ENCODE data around the gene MAEA.

The MAEA gene

DNA sequence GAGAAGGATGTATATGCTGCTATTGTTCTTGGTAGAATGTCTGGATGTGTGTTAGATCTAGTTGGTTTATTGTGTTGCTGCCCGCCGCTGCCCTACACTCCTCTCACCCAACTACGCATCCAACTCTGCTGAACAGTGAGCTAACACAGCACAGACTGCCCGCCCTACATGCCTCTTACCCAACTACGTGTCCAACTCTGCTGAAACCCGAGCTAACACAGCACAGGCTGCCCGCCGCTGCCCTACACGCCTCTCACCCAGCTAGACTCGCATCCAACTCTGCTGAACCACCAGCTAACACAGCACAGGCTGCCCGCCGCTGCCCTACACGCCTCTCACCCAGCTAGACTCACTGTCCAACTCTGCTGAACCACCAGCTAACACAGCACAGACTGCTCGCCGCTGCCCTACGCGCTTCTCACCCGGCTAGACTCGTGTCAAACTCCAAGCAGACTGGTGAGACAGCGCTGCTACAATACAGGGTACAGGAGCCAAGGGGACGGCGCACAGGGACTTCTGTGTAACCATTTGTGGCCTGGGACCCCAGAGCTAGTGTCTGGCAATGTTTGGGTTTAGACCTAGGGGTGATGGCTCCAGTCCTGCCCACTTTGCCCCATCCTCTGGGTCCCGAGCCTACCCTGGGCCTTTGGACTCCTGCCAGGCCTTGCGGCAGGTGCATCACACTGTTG is 29.1 kb upstream of the MAEA start:
- Mint-ChIP-seq H3K27ac (peak overlapping the region; percentile 64), H3K36me3 (no peaks in the 10 kb centered on the region), H3K4me3 (no peak overlapping the region), H3K4me1 (peaks cover 34% of the 10 kb centered on the region), H3K9me3 (no peaks in the 10 kb centered on the region)
- ATAC-seq, result no peak
- no peak for DNase-seq (ENCODE audit: low spot score in 2 of 2)

DNA sequence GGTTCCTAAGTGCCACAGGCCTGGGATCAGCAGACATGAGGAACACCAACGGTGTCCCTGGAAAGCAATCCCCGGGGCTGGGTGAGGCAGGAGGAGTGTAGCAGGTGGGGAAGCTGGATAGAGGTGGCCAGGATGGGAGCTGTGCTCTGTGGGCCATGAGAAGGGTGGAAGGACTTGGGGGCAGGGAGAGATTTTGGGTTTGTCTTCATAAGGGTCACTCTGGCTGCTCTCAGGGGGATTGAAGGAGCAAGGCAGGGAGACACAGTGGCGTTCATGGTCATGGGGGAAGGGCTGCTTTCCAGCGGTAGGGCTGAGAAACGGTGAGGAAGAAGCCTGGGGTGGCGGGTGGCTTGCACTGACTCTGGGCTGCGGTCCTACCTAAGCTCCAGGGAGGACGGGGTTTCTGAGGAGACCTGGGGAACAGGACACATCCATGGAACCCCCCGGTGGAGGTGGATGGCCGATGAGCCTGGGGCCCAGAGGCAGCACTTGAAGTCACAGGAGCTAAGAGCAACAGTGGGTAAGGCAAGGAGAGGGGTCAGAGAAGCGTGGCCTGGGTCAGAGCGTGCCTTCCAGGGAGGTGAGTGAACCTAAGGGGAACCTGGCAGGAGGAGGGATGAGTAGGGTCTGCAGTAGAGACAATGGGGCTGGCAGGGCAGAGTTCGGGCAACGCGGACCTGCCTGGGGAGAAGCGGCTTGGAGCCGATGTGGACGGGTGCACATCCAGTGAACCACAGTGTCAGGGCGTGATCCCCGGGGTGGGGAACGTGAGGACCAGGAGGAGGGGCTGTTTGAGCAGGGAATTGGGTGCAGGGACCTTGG is 28.4 kb upstream of the MAEA start:
- H3K9me3 Mint-ChIP-seq, result no peaks in the 10 kb centered on the region
- H3K36me3 Mint-ChIP-seq, result no peaks in the 10 kb centered on the region
- H3K4me3 Mint-ChIP-seq, result no peak overlapping the region
- DNase-seq (ENCODE audit: low spot score in 2 of 2), result no peak
- peaks cover 28% of the 10 kb centered on the region for H3K4me1 Mint-ChIP-seq
- ATAC-seq, result no peak
- peak overlapping the region; percentile 64 for H3K27ac Mint-ChIP-seq

DNA sequence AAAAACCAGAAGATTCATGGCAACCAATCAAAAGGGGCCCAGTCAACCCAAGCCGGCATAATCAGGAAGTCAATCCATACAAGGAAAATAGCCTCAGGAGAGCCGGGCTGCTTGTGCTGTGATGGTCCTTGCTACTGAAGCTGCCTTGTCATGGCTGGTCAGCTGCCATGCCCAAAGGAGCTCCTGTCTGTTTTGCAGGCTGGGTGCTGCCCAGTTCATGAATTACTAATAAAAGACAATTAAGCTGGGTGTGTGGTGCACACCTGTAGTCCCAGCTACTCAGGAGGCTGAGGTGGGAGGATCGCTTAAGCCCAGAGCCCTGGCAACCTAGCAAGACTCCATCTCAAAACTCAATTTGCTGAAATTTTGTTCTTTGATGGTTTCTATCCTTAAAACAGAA is 24.7 kb upstream of the MAEA start:
- Mint-ChIP-seq H3K27ac (no peak overlapping the region), H3K4me3 (no peak overlapping the region), H3K4me1 (peaks cover 34% of the 10 kb centered on the region), H3K9me3 (no peaks in the 10 kb centered on the region), H3K36me3 (no peaks in the 10 kb centered on the region)
- ATAC-seq (no peak), DNase-seq (ENCODE audit: low spot score in 2 of 2) (no peak)

DNA sequence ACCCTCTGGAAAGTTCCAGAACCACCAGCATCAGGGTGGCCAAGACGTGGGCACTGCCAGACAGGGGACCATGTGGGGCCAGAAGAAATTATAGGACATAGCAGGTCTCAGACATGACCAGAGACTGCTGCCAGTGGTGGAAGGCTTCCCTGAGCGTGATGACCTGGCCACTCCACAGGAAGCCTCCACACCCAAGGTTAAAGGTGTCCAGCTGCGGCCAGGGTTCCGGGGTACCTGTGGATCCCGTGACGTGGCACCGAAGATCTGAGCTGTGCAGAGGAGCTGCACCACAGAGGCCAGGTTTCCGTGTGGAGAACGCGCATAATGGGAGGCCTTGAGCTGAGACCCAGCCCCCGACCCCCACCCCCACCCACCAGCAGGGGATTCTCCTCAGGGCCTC is 24.3 kb upstream of the MAEA start:
- ATAC-seq (no peak), DNase-seq (ENCODE audit: low spot score in 2 of 2) (no peak)
- no peak overlapping the region for H3K27ac Mint-ChIP-seq
- H3K36me3 Mint-ChIP-seq, result no peaks in the 10 kb centered on the region
- no peaks in the 10 kb centered on the region for H3K9me3 Mint-ChIP-seq
- peaks cover 30% of the 10 kb centered on the region for H3K4me1 Mint-ChIP-seq
- H3K4me3 Mint-ChIP-seq, result no peak overlapping the region

DNA sequence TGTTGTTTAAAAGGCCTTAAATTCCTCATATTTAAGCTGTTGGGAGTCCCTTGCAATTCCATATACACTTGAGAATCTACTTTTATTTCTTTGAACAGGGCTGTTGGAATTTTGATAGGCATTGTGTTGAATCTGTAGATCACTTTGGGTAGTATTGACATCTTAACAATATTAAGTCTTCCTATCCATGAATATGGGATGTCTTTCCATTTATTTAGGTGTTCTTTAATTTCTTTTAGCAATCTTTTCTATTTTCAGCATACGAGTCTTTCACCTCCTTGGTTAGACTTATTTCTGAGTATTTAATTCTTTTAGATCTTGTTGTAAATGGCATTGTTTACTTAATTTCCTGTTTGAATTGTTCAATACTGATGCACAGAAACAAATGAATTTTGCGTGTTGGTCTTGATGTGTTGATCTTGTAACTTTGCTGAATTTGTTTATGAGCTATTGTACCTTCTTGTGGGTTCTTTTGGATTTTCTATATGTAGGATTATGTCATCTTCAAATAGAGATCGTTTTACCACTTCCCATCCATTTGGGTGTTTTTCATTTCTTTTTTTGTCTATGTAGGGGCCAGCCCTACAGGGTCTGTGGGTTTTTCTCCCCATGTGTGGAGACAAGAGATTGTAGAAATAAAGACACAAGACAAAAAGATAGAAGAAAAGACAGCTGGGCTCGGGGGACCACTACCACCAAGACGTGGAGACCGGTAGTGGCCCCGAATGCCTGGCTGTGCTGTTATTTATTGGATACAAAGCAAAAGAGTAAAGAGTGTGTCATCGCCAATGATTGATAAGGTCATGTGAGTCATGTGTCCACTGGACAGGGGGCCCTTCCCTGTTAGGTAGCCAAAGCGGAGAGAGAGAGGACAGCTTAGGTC is 22.6 kb upstream of the MAEA start:
- DNase-seq (ENCODE audit: low spot score in 2 of 2) (no peak), ATAC-seq (peak; percentile 72)
- H3K27ac Mint-ChIP-seq, result peak overlapping the region; percentile 92
- H3K4me3 Mint-ChIP-seq, result peak overlapping the region; percentile 71
- no peaks in the 10 kb centered on the region for H3K36me3 Mint-ChIP-seq
- peaks cover 15% of the 10 kb centered on the region for H3K4me1 Mint-ChIP-seq
- no peaks in the 10 kb centered on the region for H3K9me3 Mint-ChIP-seq

DNA sequence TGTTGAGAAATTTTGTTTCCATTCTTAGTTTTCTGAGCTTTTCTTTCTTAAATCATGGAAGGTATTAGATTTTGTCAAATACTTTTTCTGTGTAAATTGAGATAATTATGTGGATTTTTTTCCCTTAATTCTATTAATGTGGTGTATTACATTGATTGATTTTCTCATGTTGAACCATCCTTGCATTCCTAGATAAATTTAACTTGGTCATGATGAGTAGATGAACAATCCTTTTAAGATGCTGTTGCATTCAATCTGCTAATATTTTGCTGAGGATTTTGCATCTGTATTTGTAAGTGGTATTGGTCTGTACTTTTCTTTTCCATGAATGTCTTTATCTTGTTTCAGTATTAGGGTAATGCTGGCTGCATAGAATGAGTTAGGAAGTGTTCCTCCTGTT is 20.5 kb upstream of the MAEA start:
- DNase-seq (ENCODE audit: low spot score in 2 of 2) (no peak), ATAC-seq (no peak)
- Mint-ChIP-seq H3K27ac (no peak overlapping the region), H3K4me3 (no peak overlapping the region), H3K36me3 (no peaks in the 10 kb centered on the region), H3K9me3 (no peaks in the 10 kb centered on the region), H3K4me1 (peaks cover 15% of the 10 kb centered on the region)

DNA sequence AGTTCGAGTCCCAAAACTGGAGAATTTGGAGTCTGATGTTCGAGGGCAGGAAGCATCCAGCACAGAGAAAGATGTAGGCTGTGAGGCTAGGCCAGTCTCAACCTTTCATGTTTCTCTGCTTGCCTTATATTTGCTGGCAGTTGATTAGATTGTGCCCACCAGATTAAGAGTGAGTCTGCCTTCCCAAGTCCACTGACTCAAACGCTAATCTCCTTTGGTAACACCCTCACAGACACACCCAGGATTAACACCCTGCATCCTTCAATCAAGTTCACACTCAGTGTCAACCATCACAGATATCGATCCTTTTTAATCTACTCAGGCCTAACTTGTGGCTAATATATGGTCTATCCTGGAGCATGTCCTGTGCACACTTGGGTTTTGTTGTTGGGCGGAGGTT is 18.0 kb upstream of the MAEA start:
- no peak overlapping the region for H3K27ac Mint-ChIP-seq
- ATAC-seq (no peak), DNase-seq (ENCODE audit: low spot score in 2 of 2) (no peak)
- peaks cover 15% of the 10 kb centered on the region for H3K4me1 Mint-ChIP-seq
- H3K36me3 Mint-ChIP-seq, result no peaks in the 10 kb centered on the region
- no peaks in the 10 kb centered on the region for H3K9me3 Mint-ChIP-seq
- H3K4me3 Mint-ChIP-seq, result no peak overlapping the region

DNA sequence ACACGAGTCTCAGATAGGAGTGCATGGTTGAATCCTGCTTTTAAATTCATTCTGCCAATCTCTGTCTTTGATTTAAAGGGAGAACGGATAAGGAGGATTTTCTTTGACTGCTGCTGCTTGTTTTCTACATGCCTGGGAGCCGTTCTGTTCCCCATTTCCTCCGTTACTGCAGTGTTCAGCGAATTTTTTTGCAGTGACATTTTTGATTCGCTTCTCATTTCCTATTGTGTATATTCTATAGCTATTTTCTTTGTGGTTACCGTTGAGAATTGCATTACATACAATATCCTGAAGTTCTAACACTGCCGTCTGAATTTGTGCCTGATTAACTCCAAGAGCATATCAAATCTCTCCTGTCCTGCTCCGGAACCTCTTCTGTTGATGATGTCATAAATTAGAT is 14.8 kb upstream of the MAEA start:
- DNase-seq (ENCODE audit: low spot score in 2 of 2), result no peak
- no peak overlapping the region for H3K27ac Mint-ChIP-seq
- no peak for ATAC-seq
- no peaks in the 10 kb centered on the region for H3K9me3 Mint-ChIP-seq
- H3K36me3 Mint-ChIP-seq, result no peaks in the 10 kb centered on the region
- no peak overlapping the region for H3K4me3 Mint-ChIP-seq
- peaks cover 14% of the 10 kb centered on the region for H3K4me1 Mint-ChIP-seq

DNA sequence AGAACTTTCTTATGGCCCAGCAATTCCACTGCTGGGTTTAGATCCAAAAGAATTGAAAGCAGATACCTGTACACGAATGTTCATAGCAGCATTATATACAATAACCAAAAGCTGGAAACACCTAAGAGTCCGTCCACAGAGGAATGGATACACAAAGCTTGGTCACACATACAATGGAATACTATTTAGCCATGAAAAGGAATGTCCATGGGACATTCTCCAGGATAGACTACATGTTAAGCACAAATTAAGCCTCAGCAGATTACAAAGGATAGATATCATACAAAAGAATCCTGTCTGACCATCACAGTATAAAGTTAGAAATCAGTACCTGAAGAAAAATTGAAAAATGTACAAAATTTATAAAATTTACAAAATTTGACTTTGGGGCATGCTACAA is 12.7 kb upstream of the MAEA start:
- ATAC-seq (no peak), DNase-seq (ENCODE audit: low spot score in 2 of 2) (no peak)
- no peaks in the 10 kb centered on the region for H3K9me3 Mint-ChIP-seq
- H3K4me3 Mint-ChIP-seq, result no peak overlapping the region
- H3K4me1 Mint-ChIP-seq, result peaks cover 14% of the 10 kb centered on the region
- no peak overlapping the region for H3K27ac Mint-ChIP-seq
- H3K36me3 Mint-ChIP-seq, result no peaks in the 10 kb centered on the region

DNA sequence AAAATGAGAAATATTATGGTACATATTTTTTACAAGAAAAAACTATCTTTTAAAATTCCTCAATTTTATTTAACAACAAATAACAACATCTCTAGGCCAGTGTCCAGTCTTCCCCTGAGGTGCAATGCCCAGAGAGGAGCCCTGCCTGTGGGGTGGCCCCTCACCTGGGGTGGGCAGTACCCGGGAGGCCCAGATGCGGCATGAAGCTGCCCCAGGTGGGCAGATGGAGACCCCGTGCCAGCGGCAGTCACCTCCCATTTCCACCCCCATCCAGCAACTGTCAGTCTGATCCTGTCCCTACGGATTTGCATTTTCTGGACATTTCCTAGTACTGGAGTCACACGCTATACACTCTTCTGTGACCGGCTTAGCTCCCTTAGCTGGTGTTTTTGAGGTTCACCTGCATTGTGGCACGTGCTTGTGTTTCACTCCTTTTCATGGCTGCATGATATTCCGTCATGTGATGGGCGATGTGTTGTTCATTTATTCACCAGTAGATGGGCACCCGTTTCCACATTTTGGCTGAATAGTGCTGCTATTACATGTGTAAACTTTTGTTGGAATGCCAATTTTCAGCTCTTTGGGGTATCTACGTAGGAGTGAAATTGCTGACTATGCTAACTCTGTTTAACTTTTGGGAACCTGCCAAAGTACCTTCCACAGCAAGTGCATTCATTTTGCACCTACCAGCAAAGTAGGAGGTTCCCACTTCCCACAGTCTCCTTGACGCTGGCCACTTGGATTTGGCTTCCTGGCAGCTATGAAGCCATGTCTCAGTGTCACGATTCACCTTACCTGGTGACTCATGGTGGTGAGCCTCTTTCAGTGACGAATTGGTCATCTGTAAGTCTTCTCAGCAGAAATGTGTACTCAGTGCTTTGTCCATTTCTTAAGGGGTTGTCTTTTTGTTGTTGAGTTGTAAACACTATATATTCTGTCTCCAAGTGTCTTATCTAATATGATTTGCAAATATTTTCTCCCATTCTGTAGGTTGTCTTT is 11.7 kb upstream of the MAEA start:
- H3K4me1 Mint-ChIP-seq, result peaks cover 14% of the 10 kb centered on the region
- DNase-seq (ENCODE audit: low spot score in 2 of 2), result no peak

DNA sequence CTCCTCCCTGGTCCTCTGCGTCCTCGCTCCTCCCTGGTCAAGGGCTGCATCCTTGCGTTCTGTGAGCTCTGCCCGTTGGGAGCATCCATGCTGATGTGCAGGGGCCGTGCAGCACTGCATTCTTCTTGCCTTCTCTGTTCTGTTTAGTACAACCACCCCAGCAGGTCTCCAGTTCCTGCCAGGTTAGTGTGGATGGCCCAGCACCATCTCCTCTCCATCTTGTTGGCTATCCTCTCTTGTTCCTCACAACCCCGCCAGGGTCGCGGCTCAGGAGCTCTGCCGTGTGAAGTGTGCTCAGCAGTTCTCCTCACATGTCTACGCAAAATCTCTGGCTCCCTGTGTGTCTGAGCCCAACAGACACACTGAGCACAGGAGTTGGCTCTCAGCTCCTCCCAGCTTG is 10.4 kb upstream of the MAEA start:
- Mint-ChIP-seq H3K36me3 (no peaks in the 10 kb centered on the region), H3K4me3 (no peak overlapping the region), H3K27ac (no peak overlapping the region), H3K4me1 (peaks cover 14% of the 10 kb centered on the region), H3K9me3 (no peaks in the 10 kb centered on the region)
- DNase-seq (ENCODE audit: low spot score in 2 of 2) (no peak), ATAC-seq (no peak)

More for the DNA sequence above, 11.7 kb upstream of the MAEA start:
- H3K27ac Mint-ChIP-seq, result no peak overlapping the region
- peak; percentile 78 for ATAC-seq
- H3K36me3 Mint-ChIP-seq, result no peaks in the 10 kb centered on the region
- H3K4me3 Mint-ChIP-seq, result no peak overlapping the region
- no peaks in the 10 kb centered on the region for H3K9me3 Mint-ChIP-seq

DNA sequence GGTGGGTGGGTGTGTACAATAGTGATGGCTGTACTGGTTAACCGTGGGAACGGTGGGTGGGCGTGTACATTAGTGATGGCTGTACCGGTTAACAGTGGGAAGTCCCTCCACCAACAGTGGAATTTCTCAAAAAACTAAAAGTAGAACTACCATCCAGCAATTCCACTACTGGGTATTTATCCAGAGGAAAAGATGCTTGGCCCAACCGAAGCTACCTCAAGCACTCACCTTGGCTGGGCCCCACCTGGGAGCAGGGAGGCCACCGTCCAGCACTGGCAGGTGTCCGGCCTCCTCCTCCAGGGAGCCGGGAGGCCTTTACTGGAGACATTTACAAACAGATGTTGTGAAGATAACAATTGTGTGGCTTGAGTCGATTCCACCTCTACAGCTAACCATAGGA is 6.0 kb upstream of the MAEA start:
- Mint-ChIP-seq H3K36me3 (no peaks in the 10 kb centered on the region), H3K4me3 (no peak overlapping the region), H3K27ac (no peak overlapping the region), H3K4me1 (peaks cover 7% of the 10 kb centered on the region), H3K9me3 (no peaks in the 10 kb centered on the region)
- ATAC-seq (no peak), DNase-seq (ENCODE audit: low spot score in 2 of 2) (no peak)

DNA sequence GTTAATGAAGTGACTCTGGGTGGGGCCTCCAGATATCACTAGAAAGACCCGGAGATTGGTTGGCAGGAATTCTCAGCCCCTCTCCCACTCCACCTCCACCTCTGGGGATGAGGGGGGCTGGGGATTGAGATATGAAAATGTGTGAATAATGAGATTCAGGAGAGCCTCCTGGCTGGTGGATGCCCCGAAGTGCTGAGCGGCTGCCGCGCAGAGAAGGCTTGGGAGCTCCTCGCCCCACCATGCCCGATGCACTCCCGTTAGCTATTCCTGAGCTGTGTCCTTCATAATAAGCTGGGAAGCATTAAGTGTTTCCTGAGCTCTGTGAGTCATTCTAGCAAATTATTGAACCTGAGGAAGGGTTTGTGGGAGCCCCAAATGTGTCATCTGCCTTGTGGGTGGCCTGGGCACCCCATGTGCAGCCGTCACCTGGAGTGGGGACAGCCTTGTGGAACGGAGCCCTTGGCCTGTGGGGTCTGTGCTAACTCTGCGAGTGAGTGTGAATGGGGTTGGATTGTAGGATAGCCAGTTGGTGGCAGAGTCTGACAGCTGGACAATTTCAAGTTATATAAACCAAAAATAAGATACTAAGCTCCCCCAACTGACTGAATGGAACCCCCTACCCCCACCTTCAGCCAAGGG is 4.4 kb upstream of the MAEA start:
- Mint-ChIP-seq H3K9me3 (no peaks in the 10 kb centered on the region), H3K4me3 (no peak overlapping the region), H3K27ac (no peak overlapping the region), H3K4me1 (no peaks in the 10 kb centered on the region), H3K36me3 (peaks cover 10% of the 10 kb centered on the region)
- no peak for DNase-seq (ENCODE audit: low spot score in 2 of 2)
- no peak for ATAC-seq
